WTC11 (cell line): Measurements from ENCODE around the gene FMNL3. TPM values are rescaled to one million over a fixed set of nuclear protein-coding genes. Genes with fewer than 3 reads are reported as not detected.

Experiments
- ATAC-seq: fragments of 200-7000 bp; cut with Tn5 transposase; 2 replicates; pipeline ENCODE4 v1.10.0; 2021; ENCODE audit warnings: mild to moderate bottlenecking, moderate library complexity
- CTCF ChIA-PET: fragments of 300-600 bp; sonication (Branson Sonifier 250); formaldehyde crosslinking; loops from one replicate; lab custom pipeline; 2021; ENCODE audit warnings: antibody characterized with exemption; lab: Charles Lee
- POLR2A ChIA-PET: fragments of 350-600 bp; sonication (Branson Sonifier 250); formaldehyde crosslinking; loops from one replicate; lab custom pipeline; 2021; ENCODE audit warnings: antibody characterized with exemption; lab: Charles Lee
- DNase-seq: peaks from one replicate; pipeline ENCODE4 v3.0.0; 2021; ENCODE audit warnings: low spot score
- H3K27ac Mint-ChIP-seq: 2 replicates; pipeline ENCODE4 v1.8.0; 2021; ENCODE audit warnings: mixed read lengths
- H3K27me3 Mint-ChIP-seq: 2 replicates; pipeline ENCODE4 v1.8.0; 2021; ENCODE audit warnings: low read depth, mild to moderate bottlenecking, moderate library complexity, mixed read lengths
- H3K36me3 Mint-ChIP-seq: 2 replicates; pipeline ENCODE4 v1.8.0; 2021; ENCODE audit warnings: mixed read lengths
- H3K4me1 Mint-ChIP-seq: 2 replicates; pipeline ENCODE4 v1.8.0; 2022; ENCODE audit warnings: mixed read lengths
- H3K4me3 Mint-ChIP-seq: 2 replicates; pipeline ENCODE4 v1.8.0; 2021; ENCODE audit warnings: mild to moderate bottlenecking, moderate library complexity, mixed read lengths
- H3K9me3 Mint-ChIP-seq: 2 replicates; pipeline ENCODE4 v1.8.0; 2021; ENCODE audit warnings: mixed read lengths
- CDX4 ChIP-seq: fragments of 250-450 bp; sonication (Bioruptor Pico); IDR thresholded peaks from 2 replicates; pipeline ENCODE4 v1.9.0; 2021; ENCODE audit warnings: moderate library complexity, mild to moderate bottlenecking, inconsistent platforms, borderline replicate concordance
- ELF4 ChIP-seq: sonication (generic); formaldehyde crosslinking; IDR thresholded peaks from 2 replicates; pipeline ENCODE4 v1.8.1; 2022; ENCODE audit warnings: low read depth, mild to moderate bottlenecking, moderate library complexity, missing genetic modification reagents
- FOXP1 ChIP-seq: sonication (generic); formaldehyde crosslinking; IDR thresholded peaks from 2 replicates; pipeline ENCODE4 v1.8.0; 2022; ENCODE audit warnings: missing genetic modification reagents, mild to moderate bottlenecking, moderate library complexity, borderline replicate concordance
- GRHL2 ChIP-seq: fragments of 250-450 bp; sonication (Bioruptor Pico); IDR thresholded peaks from 2 replicates; pipeline ENCODE4 v1.8.0; 2022; ENCODE audit warnings: mild to moderate bottlenecking, moderate library complexity; ENCODE audit not compliant: insufficient replicate concordance, severe bottlenecking
- HMGXB4 ChIP-seq: sonication (generic); formaldehyde crosslinking; IDR thresholded peaks from 2 replicates; pipeline ENCODE4 v1.8.1; 2023; ENCODE audit warnings: mild to moderate bottlenecking, moderate library complexity, missing genetic modification reagents
- IRF1 ChIP-seq: sonication (generic); formaldehyde crosslinking; IDR thresholded peaks from 2 replicates; pipeline ENCODE4 v1.8.0; 2023; ENCODE audit warnings: missing genetic modification reagents
- KAT7 ChIP-seq: sonication (generic); formaldehyde crosslinking; IDR thresholded peaks from 2 replicates; pipeline ENCODE4 v1.8.1; 2023; ENCODE audit warnings: missing genetic modification reagents, mild to moderate bottlenecking, borderline replicate concordance
- MXD4 ChIP-seq: fragments of 250-450 bp; sonication (Bioruptor Pico); IDR thresholded peaks from 2 replicates; pipeline ENCODE4 v1.8.0; 2021; ENCODE audit warnings: mild to moderate bottlenecking, moderate library complexity, borderline replicate concordance
- NFE2L1 ChIP-seq: sonication (generic); formaldehyde crosslinking; IDR thresholded peaks from 2 replicates; pipeline ENCODE4 v1.8.1; 2023; ENCODE audit warnings: missing genetic modification reagents
- NR1H2 ChIP-seq: sonication (generic); formaldehyde crosslinking; IDR thresholded peaks from 2 replicates; pipeline ENCODE4 v1.9.0; 2021; ENCODE audit warnings: mild to moderate bottlenecking, moderate library complexity, missing genetic modification reagents
- TEAD1 ChIP-seq: sonication (generic); formaldehyde crosslinking; IDR thresholded peaks from 2 replicates; pipeline ENCODE4 v1.8.0; 2022; ENCODE audit warnings: mild to moderate bottlenecking, missing genetic modification reagents
- TP53 ChIP-seq: sonication (generic); formaldehyde crosslinking; IDR thresholded peaks from 2 replicates; pipeline ENCODE4 v1.8.1; 2023; ENCODE audit warnings: mild to moderate bottlenecking, missing genetic modification reagents
- USF1 ChIP-seq: sonication (generic); formaldehyde crosslinking; IDR thresholded peaks from 2 replicates; pipeline ENCODE4 v1.8.0; 2022; ENCODE audit warnings: mild to moderate bottlenecking, missing genetic modification reagents
- ZSCAN18 ChIP-seq: fragments of 250-450 bp; sonication (Bioruptor Pico); IDR thresholded peaks from 2 replicates; pipeline ENCODE4 v2.1.2; 2022; ENCODE audit warnings: mild to moderate bottlenecking, moderate library complexity
- total RNA-seq: library from RNA; stranded (reverse); gene quantifications from 3 replicates; pipeline ENCODE4 v1.2.3, GENCODE V29; 2021

Gene FMNL3
- total RNA-seq, 1 experiment from 2014 or later: 19.3 TPM

GRCh38 chr12:49671031-49671765 is 36.0 kb downstream of the FMNL3 start:
- Mint-ChIP-seq H3K4me3 (no peak overlapping the region), H3K9me3 (no peaks in the 10 kb centered on the region)
- TF ChIP-seq KAT7 (CRISPR knock-in tag): no peak
- TF ChIP-seq MXD4: no peak
- no peak for TF ChIP-seq FOXP1 (CRISPR knock-in tag)
- TF ChIP-seq, all 79 proteins: peak for 0
- ATAC-seq: no peak
- Mint-ChIP-seq H3K4me1 (peaks cover 30% of the 10 kb centered on the region), H3K36me3 (no peaks in the 10 kb centered on the region), H3K27me3 (no peaks in the 10 kb centered on the region), H3K27ac (no peak overlapping the region; the same call in 1 of the 2 replicates)
- POLR2A ChIA-PET: interaction anchor here (1.0 kb wide), 1 partner anchor 21 kb away, joined by 3 read pairs; no protein-coding TSS in a partner anchor
- CTCF ChIA-PET: interaction anchor here (2.3 kb wide), 1 partner anchor 70 kb away, joined by 6 read pairs; the partner anchor contains the start of gene TMBIM6
- no peak for DNase-seq

- ATAC-seq: no peak
- Mint-ChIP-seq H3K27me3 (no peaks in the 10 kb centered on the region), H3K4me1 (peaks cover 26% of the 10 kb centered on the region), H3K9me3 (no peaks in the 10 kb centered on the region), H3K27ac (peak overlapping the region; percentile 20)
- POLR2A ChIA-PET: interaction anchor here (1.4 kb wide), 1 partner anchor 36 kb away, joined by 5 read pairs; no protein-coding TSS in a partner anchor
- CTCF ChIA-PET: interaction anchor here (1.2 to 2.3 kb wide), 3 partner anchors 17 to 71 kb away, joined by 3 to 6 read pairs (median 4); partner anchors contain the start of gene TMBIM6
- TF ChIP-seq FOXP1 (CRISPR knock-in tag) (no peak), TP53 (CRISPR knock-in tag) (no peak)
- TF ChIP-seq, all 79 proteins: peak for 0
- Mint-ChIP-seq H3K36me3 (no peaks in the 10 kb centered on the region), H3K4me3 (no peak overlapping the region)
- no peak for DNase-seq
Measured at GRCh38 chr12:49669796-49670195, 37.4 kb downstream of the FMNL3 start.

- Mint-ChIP-seq H3K4me3 (no peak overlapping the region), H3K4me1 (peaks cover 22% of the 10 kb centered on the region), H3K27ac (peak overlapping the region; percentile 62; the same call in 1 of the 2 replicates), H3K27me3 (no peaks in the 10 kb centered on the region), H3K9me3 (no peaks in the 10 kb centered on the region), H3K36me3 (no peaks in the 10 kb centered on the region)
- no peak for TF ChIP-seq CDX4 (CRISPR knock-in tag)
- no peak for ATAC-seq
- ChIA-PET CTCF (interaction anchor here (1.0 kb wide), 1 partner anchor 74 kb away, joined by 3 read pairs; the partner anchor contains the start of gene TMBIM6), POLR2A (no interaction called here)
- no peak for DNase-seq
Measured at GRCh38 chr12:49667325-49668090, 39.7 kb downstream of the FMNL3 start.

- H3K4me1 Mint-ChIP-seq: peaks cover 23% of the 10 kb centered on the region
- ATAC-seq: no peak
- no peaks in the 10 kb centered on the region for H3K9me3 Mint-ChIP-seq
- no peak overlapping the region for H3K27ac Mint-ChIP-seq
- TF ChIP-seq IRF1: no peak
- TF ChIP-seq ELF4 (CRISPR knock-in tag): no peak
- TF ChIP-seq TEAD1 (CRISPR knock-in tag): no peak
- no peak for TF ChIP-seq GRHL2 (CRISPR knock-in tag)
- TF ChIP-seq HMGXB4 (CRISPR knock-in tag): no peak
- no peak for TF ChIP-seq USF1 (CRISPR knock-in tag)
- TF ChIP-seq NR1H2 (CRISPR knock-in tag): no peak
- TF ChIP-seq NFE2L1: no peak
- TF ChIP-seq ZSCAN18 (CRISPR knock-in tag): no peak
- TF ChIP-seq, all 79 proteins: peak for 0
- ChIA-PET POLR2A (interaction anchor here (0.6 kb wide), 1 partner anchor 157 kb away, joined by 3 read pairs; no protein-coding TSS in a partner anchor), CTCF (interaction anchor here (1.0 kb wide), 1 partner anchor 75 kb away, joined by 3 read pairs; the partner anchor contains the start of gene TMBIM6)
- DNase-seq: no peak
- Mint-ChIP-seq H3K4me3 (no peak overlapping the region), H3K36me3 (peaks cover 12% of the 10 kb centered on the region), H3K27me3 (no peaks in the 10 kb centered on the region)
Measured at GRCh38 chr12:49666176-49666575, 41.0 kb downstream of the FMNL3 start.
